WTC11 (cell line): ENCODE measurements around the gene SLC1A7. TPM values are rescaled to one million over a fixed set of nuclear protein-coding genes. Genes with fewer than 3 reads are reported as not detected.

Source experiments
- ATAC-seq: fragments of 200-7000 bp; cut with Tn5 transposase; 2 replicates; pipeline ENCODE4 v1.10.0; 2021; ENCODE audit warnings: mild to moderate bottlenecking, moderate library complexity
- CTCF ChIA-PET: fragments of 300-600 bp; sonication (Branson Sonifier 250); formaldehyde crosslinking; loops from one replicate; lab custom pipeline; 2021; ENCODE audit warnings: antibody characterized with exemption; lab: Charles Lee
- POLR2A ChIA-PET: fragments of 350-600 bp; sonication (Branson Sonifier 250); formaldehyde crosslinking; loops from one replicate; lab custom pipeline; 2021; ENCODE audit warnings: antibody characterized with exemption; lab: Charles Lee
- DNase-seq: peaks from one replicate; pipeline ENCODE4 v3.0.0; 2021; ENCODE audit warnings: low spot score
- H3K27ac Mint-ChIP-seq: 2 replicates; pipeline ENCODE4 v1.8.0; 2021; ENCODE audit warnings: mixed read lengths
- H3K27me3 Mint-ChIP-seq: 2 replicates; pipeline ENCODE4 v1.8.0; 2021; ENCODE audit warnings: low read depth, mild to moderate bottlenecking, moderate library complexity, mixed read lengths
- H3K36me3 Mint-ChIP-seq: 2 replicates; pipeline ENCODE4 v1.8.0; 2021; ENCODE audit warnings: mixed read lengths
- H3K4me1 Mint-ChIP-seq: 2 replicates; pipeline ENCODE4 v1.8.0; 2022; ENCODE audit warnings: mixed read lengths
- H3K4me3 Mint-ChIP-seq: 2 replicates; pipeline ENCODE4 v1.8.0; 2021; ENCODE audit warnings: mild to moderate bottlenecking, moderate library complexity, mixed read lengths
- H3K9me3 Mint-ChIP-seq: 2 replicates; pipeline ENCODE4 v1.8.0; 2021; ENCODE audit warnings: mixed read lengths
- CBFB ChIP-seq: sonication (generic); formaldehyde crosslinking; IDR thresholded peaks from 2 replicates; pipeline ENCODE4 v1.8.1; 2022; ENCODE audit warnings: mild to moderate bottlenecking, low read depth, missing genetic modification reagents
- CREM ChIP-seq: sonication (generic); formaldehyde crosslinking; IDR thresholded peaks from 2 replicates; pipeline ENCODE4 v1.8.1; 2022; ENCODE audit warnings: mild to moderate bottlenecking, missing genetic modification reagents, moderate library complexity
- ELF4 ChIP-seq: sonication (generic); formaldehyde crosslinking; IDR thresholded peaks from 2 replicates; pipeline ENCODE4 v1.8.1; 2022; ENCODE audit warnings: low read depth, mild to moderate bottlenecking, moderate library complexity, missing genetic modification reagents
- FOXJ3 ChIP-seq: sonication (generic); formaldehyde crosslinking; IDR thresholded peaks from 2 replicates; pipeline ENCODE4 v1.9.0; 2021; ENCODE audit warnings: missing genetic modification reagents, mild to moderate bottlenecking, borderline replicate concordance
- FOXP1 ChIP-seq: sonication (generic); formaldehyde crosslinking; IDR thresholded peaks from 2 replicates; pipeline ENCODE4 v1.8.0; 2022; ENCODE audit warnings: missing genetic modification reagents, mild to moderate bottlenecking, moderate library complexity, borderline replicate concordance
- GRHL2 ChIP-seq: fragments of 250-450 bp; sonication (Bioruptor Pico); IDR thresholded peaks from 2 replicates; pipeline ENCODE4 v1.8.0; 2022; ENCODE audit warnings: mild to moderate bottlenecking, moderate library complexity; ENCODE audit not compliant: insufficient replicate concordance, severe bottlenecking
- KAT7 ChIP-seq: sonication (generic); formaldehyde crosslinking; IDR thresholded peaks from 2 replicates; pipeline ENCODE4 v1.8.1; 2023; ENCODE audit warnings: missing genetic modification reagents, mild to moderate bottlenecking, borderline replicate concordance
- RORB ChIP-seq: fragments of 250-450 bp; sonication (Bioruptor Pico); IDR thresholded peaks from 2 replicates; pipeline ENCODE4 v1.9.0; 2021; ENCODE audit warnings: mild to moderate bottlenecking
- SMAD3 ChIP-seq: sonication (generic); formaldehyde crosslinking; IDR thresholded peaks from 2 replicates; pipeline ENCODE4 v1.8.0; 2022; ENCODE audit warnings: missing genetic modification reagents, mild to moderate bottlenecking, borderline replicate concordance
- SP1 ChIP-seq: sonication (generic); formaldehyde crosslinking; conservative IDR thresholded peaks from 2 replicates; pipeline ENCODE4 v1.8.1; 2022; ENCODE audit warnings: missing genetic modification reagents
- TEAD1 ChIP-seq: sonication (generic); formaldehyde crosslinking; IDR thresholded peaks from 2 replicates; pipeline ENCODE4 v1.8.0; 2022; ENCODE audit warnings: mild to moderate bottlenecking, missing genetic modification reagents
- ZNF263 ChIP-seq: sonication (generic); formaldehyde crosslinking; IDR thresholded peaks from 2 replicates; pipeline ENCODE4 v1.8.1; 2022; ENCODE audit warnings: low read depth, mild to moderate bottlenecking, moderate library complexity, missing genetic modification reagents
- ZNF317 ChIP-seq: sonication (generic); formaldehyde crosslinking; IDR thresholded peaks from 2 replicates; pipeline ENCODE4 v1.8.1; 2023; ENCODE audit warnings: low read depth, mild to moderate bottlenecking, moderate library complexity, missing genetic modification reagents, borderline replicate concordance
- ZNF671 ChIP-seq: fragments of 250-450 bp; sonication (Bioruptor Pico); IDR thresholded peaks from 2 replicates; pipeline ENCODE4 v1.8.0; 2021; ENCODE audit warnings: mild to moderate bottlenecking
- total RNA-seq: library from RNA; stranded (reverse); gene quantifications from 3 replicates; pipeline ENCODE4 v1.2.3, GENCODE V29; 2021
- TF ChIP-seq, protein P1 (sequence below): sonication (generic); formaldehyde crosslinking; IDR thresholded peaks from 2 replicates; pipeline ENCODE4 v1.8.1; 2022; ENCODE audit warnings: low read depth, mild to moderate bottlenecking, moderate library complexity, missing genetic modification reagents, borderline replicate concordance
- TF ChIP-seq, protein P2 (sequence below): fragments of 250-450 bp; sonication (Bioruptor Pico); conservative IDR thresholded peaks from 2 replicates; pipeline ENCODE4 v1.9.0; 2021; ENCODE audit warnings: mild to moderate bottlenecking
- TF ChIP-seq, protein P3 (sequence below): sonication (generic); formaldehyde crosslinking; conservative IDR thresholded peaks from 2 replicates; pipeline ENCODE4 v1.8.1; 2022; ENCODE audit warnings: mild to moderate bottlenecking, missing genetic modification reagents
- TF ChIP-seq, protein P4 (sequence below): sonication (generic); formaldehyde crosslinking; IDR thresholded peaks from 2 replicates; pipeline ENCODE4 v1.8.0; 2022; ENCODE audit warnings: mild to moderate bottlenecking, missing genetic modification reagents
- TF ChIP-seq, protein P5 (sequence below): sonication (generic); formaldehyde crosslinking; IDR thresholded peaks from 2 replicates; pipeline ENCODE4 v1.8.0; 2022; ENCODE audit warnings: mild to moderate bottlenecking, missing genetic modification reagents
- TF ChIP-seq, protein P6 (sequence below): fragments of 250-450 bp; sonication (Bioruptor Pico); IDR thresholded peaks from 2 replicates; pipeline ENCODE4 v1.8.0; 2021; ENCODE audit warnings: mild to moderate bottlenecking

The SLC1A7 gene
- total RNA-seq, 1 experiment from 2014 or later = not detected

DNA sequence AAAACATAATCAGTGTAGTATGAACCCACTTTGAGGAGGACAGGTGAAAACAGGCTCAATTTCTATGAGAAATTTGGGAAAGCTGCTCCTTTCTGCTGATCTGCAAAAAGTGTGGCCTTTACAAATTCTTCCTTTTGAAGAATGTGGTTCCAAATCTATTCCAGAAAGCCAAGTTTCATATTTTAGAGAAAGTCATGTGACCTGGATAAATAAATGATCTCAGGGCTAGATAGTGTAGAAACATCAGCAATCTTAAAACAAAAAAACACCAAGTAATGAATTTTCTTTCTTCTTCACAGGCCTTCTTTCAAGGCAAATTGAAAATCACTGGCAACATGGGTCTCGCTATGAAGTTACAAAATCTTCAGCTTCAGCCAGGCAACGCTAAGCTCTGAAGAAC is 92.1 kb downstream of the SLC1A7 start:
- TF ChIP-seq ZNF671 (CRISPR knock-in tag) (no peak), ZNF263 (CRISPR knock-in tag) (no peak), TEAD1 (CRISPR knock-in tag) (no peak), RORB (CRISPR knock-in tag) (no peak)
- TF ChIP-seq, protein P1, sequence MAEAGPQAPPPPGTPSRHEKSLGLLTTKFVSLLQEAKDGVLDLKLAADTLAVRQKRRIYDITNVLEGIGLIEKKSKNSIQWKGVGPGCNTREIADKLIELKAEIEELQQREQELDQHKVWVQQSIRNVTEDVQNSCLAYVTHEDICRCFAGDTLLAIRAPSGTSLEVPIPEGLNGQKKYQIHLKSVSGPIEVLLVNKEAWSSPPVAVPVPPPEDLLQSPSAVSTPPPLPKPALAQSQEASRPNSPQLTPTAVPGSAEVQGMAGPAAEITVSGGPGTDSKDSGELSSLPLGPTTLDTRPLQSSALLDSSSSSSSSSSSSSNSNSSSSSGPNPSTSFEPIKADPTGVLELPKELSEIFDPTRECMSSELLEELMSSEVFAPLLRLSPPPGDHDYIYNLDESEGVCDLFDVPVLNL (CRISPR knock-in tag) = no peak
- TF ChIP-seq, protein P2, sequence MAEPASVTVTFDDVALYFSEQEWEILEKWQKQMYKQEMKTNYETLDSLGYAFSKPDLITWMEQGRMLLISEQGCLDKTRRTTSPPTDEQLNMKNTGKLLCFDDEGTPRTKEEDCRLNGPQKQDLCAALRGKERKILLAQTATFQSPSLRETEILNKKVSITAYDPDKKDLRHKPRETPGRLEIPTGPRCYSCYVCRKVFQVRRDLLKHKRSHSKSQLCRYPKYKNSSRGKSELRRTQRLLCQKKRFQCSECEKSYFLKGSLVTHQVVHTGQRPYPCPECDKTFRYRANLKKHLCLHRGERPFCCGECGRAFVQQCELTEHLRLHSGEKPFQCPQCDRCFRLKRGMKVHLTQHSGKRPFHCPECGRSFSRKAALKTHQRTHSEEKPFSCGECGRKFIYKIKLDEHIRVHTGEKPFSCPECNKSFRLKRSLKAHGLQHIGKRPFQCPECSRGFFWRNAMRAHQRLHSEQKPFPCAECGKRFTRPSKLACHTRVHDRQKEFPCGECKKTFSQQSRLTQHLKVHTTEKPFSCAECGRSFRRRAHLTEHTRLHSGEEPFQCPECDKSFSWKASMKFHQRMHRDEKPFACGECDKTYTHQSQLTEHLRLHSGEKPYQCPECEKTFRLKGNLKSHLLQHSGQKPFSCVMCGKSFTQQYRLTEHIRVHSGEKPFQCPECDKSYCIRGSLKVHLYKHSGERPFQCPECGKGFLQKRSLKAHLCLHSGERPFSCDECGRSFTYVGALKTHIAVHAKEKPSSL (CRISPR knock-in tag) = no peak
- no peak for ATAC-seq

DNA sequence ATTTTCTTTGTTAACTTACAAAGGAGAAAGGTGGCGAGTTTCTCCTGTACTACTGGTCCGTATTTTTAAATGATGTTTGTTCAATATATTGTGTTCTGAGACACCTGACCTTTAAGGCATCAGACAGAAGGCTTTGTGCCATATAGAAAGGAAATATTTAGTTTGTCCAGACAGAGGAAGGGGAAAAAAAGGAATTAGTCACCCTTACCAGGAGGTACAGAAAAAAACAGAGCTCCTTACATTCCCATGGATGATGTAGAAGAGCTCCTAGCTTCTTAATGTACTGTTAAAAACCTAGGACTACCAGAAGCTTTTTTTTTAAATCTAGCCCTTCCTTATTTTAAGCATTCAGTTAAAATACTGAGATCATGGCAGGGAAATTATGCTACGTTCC is 92.9 kb downstream of the SLC1A7 start:
- ATAC-seq = no peak
- Mint-ChIP-seq H3K9me3 (no peaks in the 10 kb centered on the region; the same call in 1 of the 2 replicates), H3K36me3 (peaks cover 3% of the 10 kb centered on the region; the same call in 1 of the 2 replicates), H3K4me1 (peaks cover 51% of the 10 kb centered on the region), H3K27me3 (peaks cover 2% of the 10 kb centered on the region; the same call in 1 of the 2 replicates), H3K27ac (peak overlapping the region; percentile 33; the same call in 1 of the 2 replicates), H3K4me3 (no peak overlapping the region)
- ChIA-PET CTCF (no interaction called here), POLR2A (no interaction called here)
- no peak for DNase-seq
- TF ChIP-seq, protein P3, sequence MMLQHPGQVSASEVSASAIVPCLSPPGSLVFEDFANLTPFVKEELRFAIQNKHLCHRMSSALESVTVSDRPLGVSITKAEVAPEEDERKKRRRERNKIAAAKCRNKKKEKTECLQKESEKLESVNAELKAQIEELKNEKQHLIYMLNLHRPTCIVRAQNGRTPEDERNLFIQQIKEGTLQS (CRISPR knock-in tag) = no peak
- no peak for TF ChIP-seq GRHL2 (CRISPR knock-in tag)
- no peak for TF ChIP-seq ZNF317
- TF ChIP-seq SP1 = no peak
- TF ChIP-seq CREM = no peak
- TF ChIP-seq, protein P4, sequence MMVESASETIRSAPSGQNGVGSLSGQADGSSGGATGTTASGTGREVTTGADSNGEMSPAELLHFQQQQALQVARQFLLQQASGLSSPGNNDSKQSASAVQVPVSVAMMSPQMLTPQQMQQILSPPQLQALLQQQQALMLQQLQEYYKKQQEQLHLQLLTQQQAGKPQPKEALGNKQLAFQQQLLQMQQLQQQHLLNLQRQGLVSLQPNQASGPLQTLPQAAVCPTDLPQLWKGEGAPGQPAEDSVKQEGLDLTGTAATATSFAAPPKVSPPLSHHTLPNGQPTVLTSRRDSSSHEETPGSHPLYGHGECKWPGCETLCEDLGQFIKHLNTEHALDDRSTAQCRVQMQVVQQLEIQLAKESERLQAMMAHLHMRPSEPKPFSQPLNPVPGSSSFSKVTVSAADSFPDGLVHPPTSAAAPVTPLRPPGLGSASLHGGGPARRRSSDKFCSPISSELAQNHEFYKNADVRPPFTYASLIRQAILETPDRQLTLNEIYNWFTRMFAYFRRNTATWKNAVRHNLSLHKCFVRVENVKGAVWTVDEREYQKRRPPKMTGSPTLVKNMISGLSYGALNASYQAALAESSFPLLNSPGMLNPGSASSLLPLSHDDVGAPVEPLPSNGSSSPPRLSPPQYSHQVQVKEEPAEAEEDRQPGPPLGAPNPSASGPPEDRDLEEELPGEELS (CRISPR knock-in tag) = no peak
- no peak for TF ChIP-seq ELF4 (CRISPR knock-in tag)
- TF ChIP-seq, protein P5, sequence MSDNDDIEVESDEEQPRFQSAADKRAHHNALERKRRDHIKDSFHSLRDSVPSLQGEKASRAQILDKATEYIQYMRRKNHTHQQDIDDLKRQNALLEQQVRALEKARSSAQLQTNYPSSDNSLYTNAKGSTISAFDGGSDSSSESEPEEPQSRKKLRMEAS = no peak
- TF ChIP-seq FOXJ3 (CRISPR knock-in tag) = no peak

More for the DNA sequence above, 92.1 kb downstream of the SLC1A7 start:
- Mint-ChIP-seq H3K4me1 (peaks cover 45% of the 10 kb centered on the region), H3K36me3 (peaks cover 3% of the 10 kb centered on the region; the same call in 1 of the 2 replicates), H3K27ac (peak overlapping the region; percentile 69), H3K27me3 (peaks cover 2% of the 10 kb centered on the region; the same call in 1 of the 2 replicates), H3K4me3 (no peak overlapping the region), H3K9me3 (no peaks in the 10 kb centered on the region; the same call in 1 of the 2 replicates)
- DNase-seq = no peak
- ChIA-PET CTCF (interaction anchor here (1.3 kb wide), 1 partner anchor 132 kb away, joined by 3 read pairs; no protein-coding TSS in a partner anchor), POLR2A (no interaction called here)

DNA sequence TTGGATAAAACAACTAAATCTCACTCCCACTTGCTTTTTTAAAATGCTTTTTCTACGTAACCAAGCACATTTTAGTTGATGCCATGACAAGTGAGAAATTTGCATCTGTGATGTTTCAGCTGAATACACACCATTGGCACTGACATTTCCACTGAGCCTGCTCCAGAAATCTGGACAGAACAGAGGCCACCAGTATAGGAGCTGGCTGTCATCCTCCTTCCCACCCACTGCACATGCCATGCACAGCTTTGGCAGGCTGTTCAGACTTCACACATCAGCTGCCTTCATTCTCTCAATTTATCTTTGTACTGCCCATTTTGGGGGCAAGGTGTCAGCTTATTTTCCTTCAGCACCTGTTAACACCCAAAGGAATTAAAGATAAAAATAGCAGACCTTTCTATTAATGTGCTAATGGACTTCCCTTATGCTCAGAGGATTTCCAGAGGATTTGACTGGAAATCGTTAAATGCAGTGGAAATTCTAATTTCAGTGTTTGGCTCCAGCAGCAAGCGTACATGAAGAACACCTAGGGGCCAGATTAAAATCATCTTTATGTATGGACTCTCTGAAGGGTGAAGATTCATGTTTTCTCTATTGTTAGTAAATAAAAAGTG is 93.4 kb downstream of the SLC1A7 start:
- no peak overlapping the region for H3K27ac Mint-ChIP-seq
- H3K9me3 Mint-ChIP-seq = no peaks in the 10 kb centered on the region
- POLR2A ChIA-PET = no interaction called here
- H3K4me1 Mint-ChIP-seq = peaks cover 51% of the 10 kb centered on the region
- ATAC-seq (no peak), DNase-seq (no peak)
- peaks cover 2% of the 10 kb centered on the region; the same call in 1 of the 2 replicates for H3K27me3 Mint-ChIP-seq
- H3K4me3 Mint-ChIP-seq = no peak overlapping the region
- peaks cover 3% of the 10 kb centered on the region; the same call in 1 of the 2 replicates for H3K36me3 Mint-ChIP-seq
- CTCF ChIA-PET = interaction anchor here (1.0 kb wide), 1 partner anchor 35 kb away, joined by 3 read pairs; no protein-coding TSS in a partner anchor
- TF ChIP-seq CBFB = no peak
- TF ChIP-seq, protein P6, sequence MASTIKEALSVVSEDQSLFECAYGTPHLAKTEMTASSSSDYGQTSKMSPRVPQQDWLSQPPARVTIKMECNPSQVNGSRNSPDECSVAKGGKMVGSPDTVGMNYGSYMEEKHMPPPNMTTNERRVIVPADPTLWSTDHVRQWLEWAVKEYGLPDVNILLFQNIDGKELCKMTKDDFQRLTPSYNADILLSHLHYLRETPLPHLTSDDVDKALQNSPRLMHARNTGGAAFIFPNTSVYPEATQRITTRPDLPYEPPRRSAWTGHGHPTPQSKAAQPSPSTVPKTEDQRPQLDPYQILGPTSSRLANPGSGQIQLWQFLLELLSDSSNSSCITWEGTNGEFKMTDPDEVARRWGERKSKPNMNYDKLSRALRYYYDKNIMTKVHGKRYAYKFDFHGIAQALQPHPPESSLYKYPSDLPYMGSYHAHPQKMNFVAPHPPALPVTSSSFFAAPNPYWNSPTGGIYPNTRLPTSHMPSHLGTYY (CRISPR knock-in tag) = no peak
- no peak for TF ChIP-seq SP1
- no peak for TF ChIP-seq SMAD3 (CRISPR knock-in tag)
- no peak for TF ChIP-seq KAT7 (CRISPR knock-in tag)
- no peak for TF ChIP-seq FOXP1 (CRISPR knock-in tag)
